Measurements from ENCODE around the gene HS3ST3A1. TPM values are rescaled to one million over a fixed set of nuclear protein-coding genes. Genes with fewer than 3 reads are reported as not detected.

Gene HS3ST3A1
- total RNA-seq, 1 experiment from 2014 or later = not detected

DNA sequence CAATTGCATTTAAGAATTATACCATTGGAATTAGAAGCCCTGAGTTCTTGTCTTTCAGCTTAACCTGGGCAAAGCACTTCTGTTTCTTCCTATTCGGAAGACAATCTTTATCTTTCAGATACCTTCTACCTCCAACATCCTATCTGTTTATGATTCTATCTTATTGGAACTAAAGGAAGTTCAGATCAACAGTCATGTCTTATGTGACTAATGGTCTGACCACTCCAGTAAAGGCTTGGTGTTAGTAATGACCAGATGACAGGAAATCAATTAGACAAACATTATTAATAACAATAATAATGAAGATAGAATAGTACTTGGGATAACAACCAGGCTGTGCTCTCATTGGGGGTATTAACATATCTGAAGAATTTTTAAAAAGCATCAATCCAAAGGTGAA, 11.3 kb downstream of the HS3ST3A1 start:
- H2AFZ ChIP-seq (ENCODE audit: low read depth, low read length, poor library complexity, severe bottlenecking) = no peak overlapping the region
- BruUV-seq (replicated peaks) = no TSS peak
- 0 out of 4 replicates have a peak, but pooled peaks cover 0 to 2% of the 10 kb centered on the region in 2 experiments for H3K4me1 ChIP-seq (ENCODE audit: control insufficient read depth in 1 of 2, insufficient read depth in 2 of 2, low read length in 2 of 2)
- no peak for DNase-seq (ENCODE audit: low read depth, low spot score)
- intact Hi-C loops (cut with micrococcal nuclease) = loop anchor here (10.0 kb wide), 2 partner anchors 474 to 1584 kb away; partner anchors contain the start of gene COX10
- no peak overlapping the region for H3K4me2 ChIP-seq (ENCODE audit: low read length)
- ChIA-PET POLR2A (no interaction called here), RAD21 (ENCODE audit: low non-redundant PET in 1 of 2, low total read pairs in 2 of 2, uncharacterized antibody in 2 of 2, unreplicated experiment in 2 of 2) (no interaction called here), CTCF (interaction anchor here (1.2 kb wide), 1 partner anchor 710 kb away, joined by 3 read pairs; the partner anchor contains the start of gene HS3ST3B1)
- no peak overlapping the region for H3K4me3 ChIP-seq (replicated peaks in 1 of 2; ENCODE audit: low read depth in 1 of 2, low read length in 2 of 2)
- no peaks in the 10 kb centered on the region for H3K36me3 ChIP-seq (ENCODE audit: control insufficient read depth in 1 of 2, insufficient read depth in 2 of 2, low read length in 2 of 2)
- no peak overlapping the region for H3K27ac ChIP-seq (ENCODE audit: low read depth, low read length)
- H3K79me2 ChIP-seq (ENCODE audit: insufficient read depth, low read length) = no peaks in the 10 kb centered on the region
- no peaks in the 10 kb centered on the region for H3K9me3 ChIP-seq (ENCODE audit: control insufficient read depth in 1 of 2, insufficient read depth in 1 of 2, low read depth in 1 of 2, low read length in 2 of 2)
- no peaks in the 10 kb centered on the region for H3K9me2 ChIP-seq (ENCODE audit: insufficient read depth)
- TF ChIP-seq JUND (IDR thresholded peaks at IDR 0.05) (no peak), CBX3 (IDR thresholded peaks at IDR 0.05; ENCODE audit: low read depth) (no peak), YY1 (IDR thresholded peaks at IDR 0.05; ENCODE audit: extremely low read depth, insufficient replicate concordance, low read depth, low read length) (no peak), SIN3A (IDR thresholded peaks at IDR 0.05; ENCODE audit: low read depth) (no peak), RAD21 (IDR thresholded peaks at IDR 0.05; ENCODE audit: low read depth) (no peak), SP1 (IDR thresholded peaks at IDR 0.05; ENCODE audit: low read depth) (no peak), ELF1 (IDR thresholded peaks at IDR 0.05; ENCODE audit: borderline replicate concordance, low read depth) (no peak), ZNF274 (IDR thresholded peaks at IDR 0.05; ENCODE audit: low read depth, low read length) (no peak), EZH2 (IDR thresholded peaks at IDR 0.05) (no peak), MAX (IDR thresholded peaks at IDR 0.05) (no peak), CEBPB (IDR thresholded peaks at IDR 0.05; ENCODE audit: low read depth) (no peak)
- TF ChIP-seq, protein P1, sequence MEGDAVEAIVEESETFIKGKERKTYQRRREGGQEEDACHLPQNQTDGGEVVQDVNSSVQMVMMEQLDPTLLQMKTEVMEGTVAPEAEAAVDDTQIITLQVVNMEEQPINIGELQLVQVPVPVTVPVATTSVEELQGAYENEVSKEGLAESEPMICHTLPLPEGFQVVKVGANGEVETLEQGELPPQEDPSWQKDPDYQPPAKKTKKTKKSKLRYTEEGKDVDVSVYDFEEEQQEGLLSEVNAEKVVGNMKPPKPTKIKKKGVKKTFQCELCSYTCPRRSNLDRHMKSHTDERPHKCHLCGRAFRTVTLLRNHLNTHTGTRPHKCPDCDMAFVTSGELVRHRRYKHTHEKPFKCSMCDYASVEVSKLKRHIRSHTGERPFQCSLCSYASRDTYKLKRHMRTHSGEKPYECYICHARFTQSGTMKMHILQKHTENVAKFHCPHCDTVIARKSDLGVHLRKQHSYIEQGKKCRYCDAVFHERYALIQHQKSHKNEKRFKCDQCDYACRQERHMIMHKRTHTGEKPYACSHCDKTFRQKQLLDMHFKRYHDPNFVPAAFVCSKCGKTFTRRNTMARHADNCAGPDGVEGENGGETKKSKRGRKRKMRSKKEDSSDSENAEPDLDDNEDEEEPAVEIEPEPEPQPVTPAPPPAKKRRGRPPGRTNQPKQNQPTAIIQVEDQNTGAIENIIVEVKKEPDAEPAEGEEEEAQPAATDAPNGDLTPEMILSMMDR (IDR thresholded peaks at IDR 0.05 in 2 of 3, conservative IDR thresholded peaks at IDR 0.05 in 1 of 3; ENCODE audit: borderline replicate concordance in 1 of 3, insufficient read depth in 1 of 3, low read depth in 2 of 3, low read length in 2 of 3) = no peak
- TF ChIP-seq, protein P2, sequence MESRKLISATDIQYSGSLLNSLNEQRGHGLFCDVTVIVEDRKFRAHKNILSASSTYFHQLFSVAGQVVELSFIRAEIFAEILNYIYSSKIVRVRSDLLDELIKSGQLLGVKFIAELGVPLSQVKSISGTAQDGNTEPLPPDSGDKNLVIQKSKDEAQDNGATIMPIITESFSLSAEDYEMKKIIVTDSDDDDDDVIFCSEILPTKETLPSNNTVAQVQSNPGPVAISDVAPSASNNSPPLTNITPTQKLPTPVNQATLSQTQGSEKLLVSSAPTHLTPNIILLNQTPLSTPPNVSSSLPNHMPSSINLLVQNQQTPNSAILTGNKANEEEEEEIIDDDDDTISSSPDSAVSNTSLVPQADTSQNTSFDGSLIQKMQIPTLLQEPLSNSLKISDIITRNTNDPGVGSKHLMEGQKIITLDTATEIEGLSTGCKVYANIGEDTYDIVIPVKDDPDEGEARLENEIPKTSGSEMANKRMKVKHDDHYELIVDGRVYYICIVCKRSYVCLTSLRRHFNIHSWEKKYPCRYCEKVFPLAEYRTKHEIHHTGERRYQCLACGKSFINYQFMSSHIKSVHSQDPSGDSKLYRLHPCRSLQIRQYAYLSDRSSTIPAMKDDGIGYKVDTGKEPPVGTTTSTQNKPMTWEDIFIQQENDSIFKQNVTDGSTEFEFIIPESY (IDR thresholded peaks at IDR 0.05; ENCODE audit: extremely low read depth, insufficient replicate concordance, low read length) = no peak
- no peaks in the 10 kb centered on the region for H3K27me3 ChIP-seq (ENCODE audit: insufficient read depth, low read length)
- no peaks in the 10 kb centered on the region for H4K20me1 ChIP-seq (ENCODE audit: insufficient read depth)
- H3K9ac ChIP-seq (ENCODE audit: low read length) = no peak overlapping the region
- no peak for ATAC-seq
